ENCODE data around the gene FASTKD1.
"Not testable (repeated sequence)": the region's sequence is repeated elsewhere in the genome, so short reads cannot be mapped to it uniquely, and the experiment has no call there.

Gene FASTKD1

GRCh38 chr2:169542433-169542832 is 31.2 kb downstream of the FASTKD1 start:
- Mint-ChIP-seq H3K4me1 (no peaks in the 10 kb centered on the region), H3K36me3 (peaks cover 14% of the 10 kb centered on the region), H3K27ac (no peak overlapping the region), H3K4me3 (no peak overlapping the region), H3K27me3 (no peaks in the 10 kb centered on the region), H3K9me3 (no peaks in the 10 kb centered on the region)
- CTCF ChIA-PET, result no interaction called here
- DNase-seq, result no peak

GRCh38 chr2:169540146-169540545 is 33.5 kb downstream of the FASTKD1 start:
- no peak for DNase-seq
- Mint-ChIP-seq H3K4me3 (no peak overlapping the region), H3K4me1 (no peaks in the 10 kb centered on the region), H3K27me3 (no peaks in the 10 kb centered on the region), H3K27ac (no peak overlapping the region), H3K9me3 (no peaks in the 10 kb centered on the region), H3K36me3 (peaks cover 16% of the 10 kb centered on the region)
- CTCF ChIA-PET, result interaction anchor here (1.0 kb wide), 1 partner anchor 12 kb away, joined by 3 read pairs; no protein-coding TSS in a partner anchor

DNA sequence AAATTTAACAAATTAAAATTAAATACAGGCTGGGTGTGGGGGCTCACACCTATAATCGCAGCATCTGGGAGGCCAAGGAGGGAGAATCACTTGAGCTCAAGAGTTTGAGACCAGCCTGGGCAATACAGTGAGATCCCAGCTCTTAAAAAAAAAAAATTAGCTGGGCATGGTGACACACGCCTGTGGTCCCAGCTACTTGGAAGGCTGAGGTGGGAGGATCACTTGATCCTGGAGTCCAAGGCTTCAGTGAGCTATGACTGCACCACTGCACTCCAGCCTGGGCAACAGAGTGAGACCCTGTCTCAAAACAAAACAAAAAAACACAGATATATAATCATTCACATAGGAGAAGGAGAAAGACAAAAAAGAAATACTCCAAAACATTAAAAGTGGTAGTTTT is 34.2 kb downstream of the FASTKD1 start:
- H3K27me3 Mint-ChIP-seq, H3K4me3 Mint-ChIP-seq, DNase-seq, H3K27ac Mint-ChIP-seq, H3K4me1 Mint-ChIP-seq, H3K9me3 Mint-ChIP-seq: not testable (repeated sequence)
- CTCF ChIA-PET, result interaction anchor here (1.0 kb wide), 1 partner anchor 12 kb away, joined by 3 read pairs; no protein-coding TSS in a partner anchor
- peaks cover 16% of the 10 kb centered on the region for H3K36me3 Mint-ChIP-seq

DNA sequence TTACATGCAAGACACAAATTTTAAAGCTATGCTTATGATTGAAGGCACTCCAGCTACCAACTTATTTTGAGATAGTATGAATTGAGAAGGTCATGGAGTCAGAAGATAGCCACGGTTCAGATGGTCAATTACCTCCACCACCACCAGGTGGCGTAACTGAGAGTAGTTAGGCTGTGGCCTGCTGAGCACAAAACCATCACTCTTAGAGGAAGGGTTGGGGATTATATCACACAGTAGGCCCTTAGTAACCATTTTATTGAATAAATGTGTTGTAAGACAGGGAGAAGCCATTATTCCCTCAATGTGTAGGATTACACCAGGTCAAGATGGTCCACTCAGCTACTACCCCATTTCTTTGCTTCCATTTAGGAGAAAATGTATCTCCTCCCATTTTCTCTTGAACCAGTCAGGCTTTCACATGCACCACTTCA is 45.4 kb downstream of the FASTKD1 start:
- no peaks in the 10 kb centered on the region for H3K4me1 Mint-ChIP-seq
- H3K27ac Mint-ChIP-seq, result no peak overlapping the region
- CTCF ChIA-PET, result interaction anchor here (0.6 to 1.3 kb wide), 4 partner anchors 12 to 1253 kb away, joined by 3 to 6 read pairs (median 3); no protein-coding TSS in a partner anchor
- peak; percentile 82 for DNase-seq
- peaks cover 11% of the 10 kb centered on the region for H3K36me3 Mint-ChIP-seq
- no peaks in the 10 kb centered on the region for H3K27me3 Mint-ChIP-seq
- no peaks in the 10 kb centered on the region for H3K9me3 Mint-ChIP-seq
- H3K4me3 Mint-ChIP-seq, result no peak overlapping the region

DNA sequence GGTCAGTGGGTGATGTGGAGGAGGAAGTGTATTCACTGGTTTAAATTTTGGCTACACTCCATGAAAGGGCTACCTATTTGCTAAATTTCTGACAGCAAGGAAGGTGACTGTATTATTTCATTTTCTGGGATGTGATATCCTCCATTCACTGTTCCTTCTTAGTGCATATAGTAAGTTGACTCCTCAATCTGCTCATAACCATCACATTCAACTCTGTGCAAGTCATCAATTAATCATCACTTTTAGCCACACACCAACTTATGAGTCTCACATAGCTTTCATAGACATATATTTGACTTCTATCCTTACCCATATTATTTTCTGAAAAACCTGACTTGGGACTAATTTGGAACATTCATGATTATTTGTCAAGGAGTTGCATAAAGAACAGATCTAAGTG is 47.2 kb downstream of the FASTKD1 start:
- H3K9me3 Mint-ChIP-seq, result no peaks in the 10 kb centered on the region
- no peaks in the 10 kb centered on the region for H3K4me1 Mint-ChIP-seq
- no peak overlapping the region for H3K27ac Mint-ChIP-seq
- H3K36me3 Mint-ChIP-seq, result peaks cover 11% of the 10 kb centered on the region
- CTCF ChIA-PET, result no interaction called here
- DNase-seq, result no peak
- H3K27me3 Mint-ChIP-seq, result no peaks in the 10 kb centered on the region
- no peak overlapping the region for H3K4me3 Mint-ChIP-seq

- no peaks in the 10 kb centered on the region for H3K27me3 Mint-ChIP-seq
- H3K36me3 Mint-ChIP-seq, result peaks cover 11% of the 10 kb centered on the region
- H3K27ac Mint-ChIP-seq, result no peak overlapping the region
- DNase-seq, result no peak
- H3K4me1 Mint-ChIP-seq, result no peaks in the 10 kb centered on the region
- H3K4me3 Mint-ChIP-seq, result no peak overlapping the region
- CTCF ChIA-PET, result interaction anchor here (0.8 kb wide), 1 partner anchor 9 kb away, joined by 3 read pairs; no protein-coding TSS in a partner anchor
- H3K9me3 Mint-ChIP-seq, result no peaks in the 10 kb centered on the region
Observed at GRCh38 chr2:169525434-169525833, 48.2 kb downstream of the FASTKD1 start.

DNA sequence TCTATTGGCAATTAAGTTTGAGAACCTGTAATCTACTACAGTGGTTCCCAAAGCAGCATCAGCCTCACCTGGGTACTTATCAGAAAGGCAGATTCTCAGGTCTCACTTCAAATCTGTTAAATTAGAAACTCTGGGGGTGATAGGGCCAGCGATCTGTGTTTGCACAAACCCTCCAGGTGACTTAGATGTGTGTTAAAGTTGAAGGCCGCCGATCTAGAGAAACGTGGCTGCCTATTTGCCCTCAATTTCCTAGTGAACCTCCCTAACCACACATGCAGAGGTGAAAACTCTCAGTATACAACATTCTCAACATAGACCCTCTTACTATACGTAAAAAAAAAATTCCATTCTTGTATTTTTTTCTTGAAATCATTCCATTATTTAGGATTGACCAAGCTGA is 50.0 kb downstream of the FASTKD1 start:
- Mint-ChIP-seq H3K27ac (no peak overlapping the region), H3K4me3 (no peak overlapping the region), H3K27me3 (no peaks in the 10 kb centered on the region), H3K36me3 (peaks cover 2% of the 10 kb centered on the region), H3K9me3 (no peaks in the 10 kb centered on the region), H3K4me1 (no peaks in the 10 kb centered on the region)
- CTCF ChIA-PET, result no interaction called here
- DNase-seq, result no peak

DNA sequence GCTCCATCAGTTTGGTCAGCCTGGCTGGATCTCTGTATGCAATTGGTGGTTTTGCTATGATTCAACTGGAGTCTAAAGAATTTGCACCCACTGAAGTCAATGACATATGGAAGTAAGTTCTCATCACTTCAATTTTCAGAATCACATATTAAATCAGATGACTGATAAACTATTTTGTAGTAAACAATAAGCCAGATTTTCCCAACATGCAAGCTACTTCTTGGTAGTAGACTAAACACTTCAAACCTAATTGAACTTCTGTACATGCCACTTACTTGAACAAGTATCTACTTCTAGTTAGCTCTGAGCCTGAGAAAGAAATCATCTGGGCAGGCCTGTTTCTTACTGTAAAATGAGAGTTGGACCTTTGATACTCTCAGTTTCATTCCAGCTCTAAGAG is 52.8 kb downstream of the FASTKD1 start:
- DNase-seq, result no peak
- CTCF ChIA-PET, result no interaction called here
- Mint-ChIP-seq H3K36me3 (no peaks in the 10 kb centered on the region), H3K4me3 (no peak overlapping the region), H3K27ac (no peak overlapping the region), H3K4me1 (no peaks in the 10 kb centered on the region), H3K9me3 (no peaks in the 10 kb centered on the region), H3K27me3 (no peaks in the 10 kb centered on the region)

DNA sequence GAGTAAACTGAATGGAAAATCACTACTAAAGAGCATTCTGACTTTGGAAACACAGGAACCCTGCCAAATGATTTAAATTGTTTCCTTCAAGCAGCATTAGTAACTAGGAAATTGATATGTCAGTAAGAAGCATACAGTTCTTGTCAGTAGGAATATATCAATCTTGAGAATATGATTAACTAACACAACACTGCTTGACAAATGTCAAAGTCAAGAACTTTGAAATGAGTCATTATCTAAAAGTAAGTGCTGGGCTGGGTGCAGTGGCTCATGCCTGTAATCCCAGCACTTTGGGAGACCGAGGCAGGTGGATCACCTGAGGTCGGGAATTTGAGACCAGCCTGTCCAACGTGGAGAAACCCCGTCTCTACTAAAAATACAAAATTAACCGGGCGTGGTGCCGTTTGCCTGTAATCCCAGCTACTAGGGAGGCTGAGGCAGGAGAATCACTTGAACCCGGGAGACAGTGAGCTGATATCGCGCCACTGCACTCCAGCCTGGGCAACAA is 57.1 kb downstream of the FASTKD1 start:
- not testable (repeated sequence) for H3K4me3 Mint-ChIP-seq, H3K4me1 Mint-ChIP-seq, H3K27ac Mint-ChIP-seq, H3K27me3 Mint-ChIP-seq, H3K36me3 Mint-ChIP-seq, H3K9me3 Mint-ChIP-seq, DNase-seq
- CTCF ChIA-PET, result interaction anchor here (1.5 kb wide), 1 partner anchor 9 kb away, joined by 3 read pairs; no protein-coding TSS in a partner anchor

DNA sequence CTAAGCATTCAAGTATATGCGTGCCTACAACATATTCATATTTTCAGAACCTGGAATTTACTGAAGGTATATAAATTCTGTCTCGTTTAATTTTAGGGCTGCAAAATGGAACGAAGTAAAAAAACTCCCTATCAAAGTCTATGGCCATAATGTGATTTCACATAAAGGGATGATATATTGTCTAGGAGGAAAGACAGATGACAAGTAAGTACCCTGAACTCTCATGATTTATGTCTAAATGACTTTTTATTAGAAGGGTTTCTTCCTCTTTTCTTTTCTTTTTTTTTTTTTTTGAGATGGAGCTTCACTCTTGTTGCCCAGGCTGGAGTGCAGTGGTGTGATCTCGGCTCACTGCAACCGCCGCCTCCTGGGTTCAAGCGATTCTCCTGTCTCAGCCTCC is 58.9 kb downstream of the FASTKD1 start:
- H3K4me1 Mint-ChIP-seq, H3K27me3 Mint-ChIP-seq, H3K27ac Mint-ChIP-seq, H3K9me3 Mint-ChIP-seq, DNase-seq, H3K36me3 Mint-ChIP-seq, H3K4me3 Mint-ChIP-seq, CTCF ChIA-PET: not testable (repeated sequence)

DNA sequence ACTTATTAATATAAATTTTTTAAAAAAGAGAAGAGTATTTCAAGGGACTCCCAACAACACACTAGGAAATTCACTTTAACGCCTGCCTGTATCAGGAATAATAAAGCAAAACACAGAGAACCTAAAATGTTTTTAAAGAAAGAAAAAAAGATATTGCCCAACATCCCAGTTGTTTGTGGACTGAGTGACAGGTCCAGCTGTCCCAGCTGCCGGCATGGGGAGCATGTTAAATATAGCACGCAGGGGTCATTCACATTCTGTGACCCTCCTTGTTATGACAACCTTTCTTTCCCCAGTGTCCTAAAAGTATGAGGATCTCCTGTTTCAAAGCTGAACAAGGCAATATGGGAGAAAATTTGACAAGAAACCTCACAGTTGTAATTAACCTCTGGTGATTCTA is 59.7 kb downstream of the FASTKD1 start:
- CTCF ChIA-PET, result no interaction called here
- no peak overlapping the region for H3K4me3 Mint-ChIP-seq
- no peak overlapping the region for H3K27ac Mint-ChIP-seq
- H3K4me1 Mint-ChIP-seq, result no peaks in the 10 kb centered on the region
- DNase-seq, result no peak
- no peaks in the 10 kb centered on the region for H3K36me3 Mint-ChIP-seq
- H3K27me3 Mint-ChIP-seq, result no peaks in the 10 kb centered on the region
- no peaks in the 10 kb centered on the region for H3K9me3 Mint-ChIP-seq

DNA sequence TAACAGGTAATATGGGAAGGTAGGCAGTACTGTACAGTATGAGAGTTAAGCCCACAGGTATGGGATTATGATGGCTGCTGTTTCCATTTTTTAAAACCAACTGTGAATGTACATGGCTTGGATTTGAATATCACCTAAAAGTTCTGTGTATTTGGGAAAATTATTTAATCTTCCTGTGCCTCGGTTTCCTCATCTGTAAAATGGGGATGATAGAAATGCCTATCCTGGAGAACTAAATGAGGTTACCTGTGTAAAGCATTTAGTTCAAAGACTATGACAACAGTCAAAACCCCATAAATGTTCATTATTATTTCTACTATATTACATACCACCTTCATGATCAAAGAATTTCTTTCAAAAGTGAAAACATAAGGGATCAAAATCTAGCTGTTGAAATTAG is 60.6 kb downstream of the FASTKD1 start:
- H3K4me1 Mint-ChIP-seq, result no peaks in the 10 kb centered on the region
- H3K36me3 Mint-ChIP-seq, result no peaks in the 10 kb centered on the region
- no peaks in the 10 kb centered on the region for H3K9me3 Mint-ChIP-seq
- H3K4me3 Mint-ChIP-seq, result no peak overlapping the region
- no peak overlapping the region for H3K27ac Mint-ChIP-seq
- CTCF ChIA-PET, result no interaction called here
- H3K27me3 Mint-ChIP-seq, result no peaks in the 10 kb centered on the region
- no peak for DNase-seq

GRCh38 chr2:169512525-169512924 is 61.1 kb downstream of the FASTKD1 start:
- H3K9me3 Mint-ChIP-seq, result no peaks in the 10 kb centered on the region

GRCh38 chr2:169511818-169512217 is 61.8 kb downstream of the FASTKD1 start:
- H3K27me3 Mint-ChIP-seq, result no peaks in the 10 kb centered on the region
- no peak for DNase-seq
- H3K4me1 Mint-ChIP-seq, result no peaks in the 10 kb centered on the region
- H3K27ac Mint-ChIP-seq, result no peak overlapping the region
- CTCF ChIA-PET, result no interaction called here
- no peaks in the 10 kb centered on the region for H3K36me3 Mint-ChIP-seq
- no peak overlapping the region for H3K4me3 Mint-ChIP-seq
- H3K9me3 Mint-ChIP-seq, result no peaks in the 10 kb centered on the region

More at GRCh38 chr2:169512525-169512924, 61.1 kb downstream of the FASTKD1 start:
- Mint-ChIP-seq H3K36me3 (no peaks in the 10 kb centered on the region), H3K4me1 (no peaks in the 10 kb centered on the region), H3K4me3 (no peak overlapping the region), H3K27me3 (no peaks in the 10 kb centered on the region), H3K27ac (no peak overlapping the region)
- no peak for DNase-seq
- CTCF ChIA-PET, result no interaction called here

DNA sequence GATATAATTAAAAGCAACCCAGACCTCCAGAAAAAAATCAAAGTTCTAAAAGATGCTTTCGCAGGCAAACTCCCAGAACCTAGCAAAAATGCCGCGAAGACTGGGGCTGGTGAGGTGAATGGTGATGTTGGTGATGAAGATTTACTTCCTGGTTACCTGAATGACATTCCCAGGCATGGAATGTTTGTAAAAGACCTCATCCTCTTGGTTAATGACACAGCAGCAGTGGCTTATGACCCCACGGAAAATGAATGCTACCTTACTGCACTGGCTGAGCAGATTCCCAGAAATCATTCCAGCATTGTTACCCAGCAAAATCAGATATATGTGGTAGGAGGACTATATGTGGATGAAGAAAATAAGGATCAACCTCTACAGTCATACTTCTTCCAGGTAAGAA is 63.2 kb downstream of the FASTKD1 start:
- H3K27me3 Mint-ChIP-seq, result no peaks in the 10 kb centered on the region
- no peaks in the 10 kb centered on the region for H3K9me3 Mint-ChIP-seq
- no peaks in the 10 kb centered on the region for H3K36me3 Mint-ChIP-seq
- no peak overlapping the region for H3K27ac Mint-ChIP-seq
- DNase-seq, result no peak
- H3K4me1 Mint-ChIP-seq, result no peaks in the 10 kb centered on the region
- CTCF ChIA-PET, result no interaction called here
- no peak overlapping the region for H3K4me3 Mint-ChIP-seq

DNA sequence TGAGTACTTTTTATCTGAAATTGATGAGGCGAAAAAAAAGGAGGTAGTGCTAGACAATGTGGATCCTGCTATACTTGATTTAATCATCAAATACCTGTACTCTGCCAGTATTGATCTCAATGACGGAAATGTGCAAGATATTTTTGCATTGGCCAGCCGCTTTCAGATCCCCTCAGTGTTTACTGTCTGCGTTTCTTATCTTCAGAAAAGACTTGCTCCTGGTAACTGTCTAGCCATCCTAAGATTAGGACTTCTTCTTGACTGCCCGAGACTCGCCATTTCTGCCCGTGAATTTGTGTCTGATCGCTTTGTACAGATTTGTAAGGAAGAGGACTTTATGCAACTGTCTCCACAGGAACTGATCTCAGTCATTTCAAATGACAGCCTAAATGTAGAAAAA is 63.7 kb downstream of the FASTKD1 start:
- CTCF ChIA-PET, result no interaction called here
- Mint-ChIP-seq H3K4me1 (no peaks in the 10 kb centered on the region), H3K27ac (no peak overlapping the region), H3K9me3 (no peaks in the 10 kb centered on the region), H3K27me3 (no peaks in the 10 kb centered on the region), H3K4me3 (no peak overlapping the region), H3K36me3 (no peaks in the 10 kb centered on the region)
- DNase-seq, result no peak
